Globus pallidus (tissue), 1 donor: ENCODE measurements around the gene P4HB.

Experiments
- DNase-seq: peaks from one replicate; pipeline ENCODE4 v3.0.0-alpha.2; 2015; ENCODE audit warnings: low spot score

P4HB gene

GRCh38 chr17:81831563-81831956, 28.8 kb downstream of the P4HB start:
- no peak for DNase-seq

- no peak for DNase-seq
Observed at GRCh38 chr17:81829858-81830257, 30.5 kb downstream of the P4HB start.

DNA sequence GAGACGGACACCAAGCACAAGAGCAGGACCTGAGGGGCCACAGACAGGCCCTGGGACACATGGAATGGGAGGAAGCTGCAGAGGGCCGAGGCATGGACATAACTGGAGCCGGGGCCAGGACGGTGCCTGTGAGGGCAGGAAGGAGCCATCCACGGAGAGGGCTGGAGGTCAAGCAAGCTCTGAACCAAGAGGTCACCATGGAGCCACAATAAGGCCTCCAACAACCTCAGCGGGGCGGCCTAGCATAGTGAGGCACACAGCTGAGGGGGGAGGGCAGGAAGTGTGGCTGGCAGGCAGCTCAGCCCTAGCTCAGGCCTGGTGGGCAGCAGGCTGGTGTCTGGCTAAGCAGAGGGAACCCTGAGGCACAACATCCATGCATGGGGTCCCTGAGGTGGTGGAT, 31.7 kb downstream of the P4HB start:
- DNase-seq: no peak

DNA sequence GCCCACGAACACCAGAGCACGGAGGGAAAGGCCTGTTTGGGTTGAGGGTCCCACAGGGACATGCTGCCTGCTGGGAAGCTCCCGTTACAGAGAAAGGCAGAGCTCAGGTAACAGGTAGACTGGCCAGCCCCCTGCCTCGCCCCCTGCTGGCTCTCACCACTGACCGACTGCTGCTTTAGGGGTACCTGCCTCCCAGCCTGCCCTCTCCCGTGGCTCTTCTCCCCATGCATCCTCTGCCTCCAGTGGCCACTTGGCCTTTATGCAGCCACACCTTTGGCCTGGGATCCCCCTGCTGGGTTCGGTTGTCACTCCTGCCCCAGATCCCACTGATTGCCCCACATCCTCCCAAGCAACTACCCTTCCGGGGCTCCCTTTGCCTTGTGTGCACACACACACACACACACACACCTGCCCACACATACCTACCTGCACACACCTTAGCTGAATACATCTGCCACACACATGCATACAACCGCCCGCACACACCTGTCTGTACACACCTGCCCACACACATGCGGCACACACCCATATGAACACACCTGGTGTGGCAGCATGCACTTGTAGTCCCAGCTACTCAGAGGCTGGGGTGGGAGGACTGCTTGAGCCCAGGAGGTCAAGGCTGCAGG, 34.4 kb downstream of the P4HB start:
- no peak for DNase-seq

GRCh38 chr17:81824595-81824994, 35.7 kb downstream of the P4HB start:
- DNase-seq: no peak

DNA sequence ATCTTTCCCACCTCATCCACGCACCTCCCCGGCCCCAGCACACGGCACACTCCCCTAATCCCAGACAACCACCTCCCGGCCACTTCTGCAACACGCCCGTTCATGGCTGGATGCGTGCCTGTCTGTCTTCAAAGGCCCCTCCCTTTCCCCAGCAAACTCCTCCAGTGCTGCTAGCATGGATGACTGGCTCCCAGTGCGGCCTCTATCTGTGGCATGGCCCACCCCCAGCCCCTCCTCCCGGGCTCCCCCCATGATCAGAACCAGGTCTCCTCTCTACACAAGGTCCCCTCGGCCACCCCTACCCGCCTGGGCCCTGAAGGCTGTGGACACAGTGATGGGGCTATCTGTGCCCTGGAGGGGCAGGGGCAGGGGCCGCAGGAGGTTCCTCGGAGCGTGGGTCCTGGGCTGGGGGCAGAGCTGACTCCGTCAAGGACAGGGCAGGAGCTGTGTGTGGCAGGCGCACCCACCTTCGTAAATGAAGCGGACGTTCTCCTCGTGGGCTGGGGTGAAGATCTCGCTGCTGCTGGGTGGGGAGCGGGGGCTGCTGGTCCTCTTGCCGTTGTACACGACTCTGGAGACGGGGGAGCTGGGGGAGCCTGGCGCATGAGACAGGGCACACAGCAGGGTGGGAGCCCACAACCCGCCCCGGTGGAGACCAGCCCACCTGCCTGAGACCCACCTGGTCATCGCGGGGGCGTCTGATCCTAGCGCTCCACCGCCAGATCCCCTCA, 36.4 kb downstream of the P4HB start:
- no peak for DNase-seq

GRCh38 chr17:81822996-81823819, 37.1 kb downstream of the P4HB start:
- DNase-seq: no peak

DNA sequence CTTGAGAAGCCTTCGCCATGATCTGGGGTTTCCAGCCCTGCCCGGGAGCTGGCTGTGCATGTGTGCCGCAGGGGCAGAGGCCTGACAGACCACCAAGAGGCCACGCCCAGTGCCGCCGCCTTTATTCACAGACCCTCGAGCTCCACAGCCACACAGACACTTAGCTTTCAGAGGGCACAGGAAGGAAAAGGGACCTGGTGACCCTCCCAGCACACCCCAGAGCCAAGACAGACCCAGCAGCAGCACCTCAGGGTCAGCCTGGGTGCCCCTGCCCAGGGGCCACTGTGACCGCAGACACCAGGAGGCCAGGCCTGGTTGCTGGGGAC, 38.1 kb downstream of the P4HB start:
- no peak for DNase-seq

DNA sequence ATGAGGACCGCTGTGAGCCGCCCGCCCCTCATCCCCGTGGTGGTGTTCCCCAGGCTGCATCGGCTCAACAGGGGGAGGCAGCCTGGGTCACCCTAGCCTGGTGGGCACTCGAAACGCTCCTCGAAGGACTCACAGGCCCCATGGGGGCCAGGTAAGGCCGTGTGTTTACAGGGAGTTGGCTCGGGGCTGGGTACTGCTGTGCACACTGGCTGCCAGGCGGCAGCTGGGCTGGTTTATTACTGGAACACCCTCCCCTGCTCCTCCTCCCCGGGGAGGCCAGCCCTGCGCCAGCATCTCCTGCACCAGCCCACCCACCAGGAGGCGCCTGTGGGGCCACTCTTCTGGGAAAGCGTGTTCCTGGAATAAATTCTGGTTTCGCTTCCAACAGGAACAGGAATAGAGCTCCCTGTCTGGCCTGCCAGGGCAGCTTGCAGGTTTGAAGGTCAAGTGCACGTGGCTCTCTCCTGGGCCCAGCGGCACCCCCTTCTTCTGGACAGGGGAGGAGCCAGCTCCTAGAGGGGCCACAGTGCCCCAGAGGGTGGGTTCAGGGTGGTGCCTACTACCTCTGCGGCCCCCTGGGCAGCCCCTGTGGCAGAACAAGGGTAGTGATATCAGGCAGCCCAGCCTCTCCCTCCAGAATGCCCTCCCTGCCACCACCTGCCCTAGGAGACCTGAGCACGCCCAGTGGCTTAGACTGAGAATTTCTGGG, 38.6 kb downstream of the P4HB start:
- DNase-seq: no peak

- DNase-seq: no peak
Observed at GRCh38 chr17:81821147-81821546, 39.2 kb downstream of the P4HB start.

DNA sequence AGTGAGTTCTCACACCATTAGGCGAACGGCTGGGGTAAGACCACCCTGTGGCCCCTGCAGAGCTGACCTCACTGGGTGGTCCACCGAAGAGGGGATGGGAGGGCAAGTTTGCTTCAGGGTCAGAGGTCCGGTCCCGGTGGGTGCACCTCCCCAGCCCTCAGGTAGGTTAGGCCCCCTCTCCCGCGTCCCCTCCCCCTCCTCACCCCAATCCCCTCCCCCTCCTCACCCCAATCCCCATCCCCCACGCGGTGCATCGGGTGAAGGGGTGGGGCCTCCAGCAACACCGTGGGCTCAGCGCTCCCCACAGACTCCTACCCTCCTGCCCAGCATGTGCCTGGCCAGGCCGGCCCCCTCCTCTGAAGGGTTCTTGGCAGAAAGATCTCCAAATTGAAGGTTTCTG, 40.6 kb downstream of the P4HB start:
- DNase-seq: no peak

- DNase-seq: no peak
Observed at GRCh38 chr17:81817758-81818147, 42.6 kb downstream of the P4HB start.

DNA sequence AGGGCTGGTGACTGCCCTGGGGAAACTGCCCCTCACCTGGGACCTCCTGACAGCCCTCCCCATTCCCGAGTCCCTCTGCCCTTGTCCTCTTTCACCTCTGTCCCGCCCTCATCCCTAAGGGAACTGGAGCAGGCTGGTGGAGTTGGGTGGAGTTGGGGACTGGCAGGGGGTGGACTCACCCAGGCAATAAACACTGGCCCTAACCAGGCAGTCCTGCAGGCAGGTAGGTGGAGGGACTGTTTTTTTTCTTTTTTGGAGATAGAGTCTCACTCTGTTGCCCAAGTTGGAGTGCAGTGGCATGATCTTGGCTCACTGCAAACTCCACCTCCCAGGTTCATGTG, 44.7 kb downstream of the P4HB start:
- DNase-seq: no peak

- DNase-seq: no peak
Observed at GRCh38 chr17:81814748-81815645, 45.3 kb downstream of the P4HB start.

DNA sequence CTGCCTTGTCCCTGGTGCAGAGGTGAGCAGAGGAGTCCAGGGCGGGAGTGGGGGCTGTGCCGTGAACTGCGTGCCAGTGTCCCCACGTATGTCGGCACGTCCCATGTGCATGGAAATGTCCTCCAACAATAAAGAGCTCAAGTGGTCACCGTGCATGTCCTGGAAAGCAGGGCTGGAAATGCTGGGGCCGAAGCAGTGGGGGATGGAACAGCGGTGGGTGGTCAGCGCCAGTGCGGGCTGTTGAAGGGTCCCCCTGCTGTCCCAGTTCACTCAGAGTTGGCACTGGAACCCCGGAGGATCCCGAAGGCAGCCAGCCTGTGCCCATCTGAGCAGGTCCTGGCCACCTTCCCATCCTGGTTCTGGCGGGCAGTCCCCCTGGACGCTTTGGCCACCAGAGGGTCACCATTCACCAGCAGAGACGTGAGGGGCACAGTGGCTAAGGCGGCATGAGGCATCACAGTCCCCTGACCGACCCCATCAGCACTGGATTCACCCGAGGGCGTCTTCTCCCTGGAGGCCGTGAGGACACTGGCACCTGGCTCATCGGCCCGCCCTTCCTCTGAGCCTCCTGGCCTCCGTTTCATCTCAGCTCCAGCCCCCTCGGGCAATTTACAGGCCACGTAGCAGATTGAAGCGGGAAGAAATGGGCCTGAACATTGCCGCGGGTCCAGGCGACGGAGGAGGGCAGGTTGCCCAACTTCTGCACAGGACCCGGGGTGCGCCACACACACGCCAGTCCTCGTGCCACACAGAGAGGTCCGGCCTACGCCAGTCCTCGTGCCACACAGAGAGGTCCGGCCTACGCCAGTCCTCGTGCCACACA, 46.3 kb downstream of the P4HB start:
- no peak for DNase-seq

DNA sequence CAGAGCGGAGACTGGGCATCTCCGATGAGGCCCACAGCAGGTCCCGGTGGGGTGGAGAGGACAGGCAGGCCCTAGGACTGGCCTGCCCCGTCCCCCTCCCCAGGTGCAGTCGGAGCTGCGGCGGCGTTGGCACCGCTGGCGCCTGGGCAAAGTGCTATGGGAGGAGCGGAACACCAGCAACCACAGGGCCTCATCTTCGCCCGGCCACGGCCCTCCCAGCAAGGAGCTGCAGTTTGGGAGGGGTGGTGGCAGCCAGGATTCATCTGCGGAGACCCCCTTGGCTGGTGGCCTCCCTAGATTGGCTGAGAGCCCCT, 47.0 kb downstream of the P4HB start:
- no peak for DNase-seq

DNA sequence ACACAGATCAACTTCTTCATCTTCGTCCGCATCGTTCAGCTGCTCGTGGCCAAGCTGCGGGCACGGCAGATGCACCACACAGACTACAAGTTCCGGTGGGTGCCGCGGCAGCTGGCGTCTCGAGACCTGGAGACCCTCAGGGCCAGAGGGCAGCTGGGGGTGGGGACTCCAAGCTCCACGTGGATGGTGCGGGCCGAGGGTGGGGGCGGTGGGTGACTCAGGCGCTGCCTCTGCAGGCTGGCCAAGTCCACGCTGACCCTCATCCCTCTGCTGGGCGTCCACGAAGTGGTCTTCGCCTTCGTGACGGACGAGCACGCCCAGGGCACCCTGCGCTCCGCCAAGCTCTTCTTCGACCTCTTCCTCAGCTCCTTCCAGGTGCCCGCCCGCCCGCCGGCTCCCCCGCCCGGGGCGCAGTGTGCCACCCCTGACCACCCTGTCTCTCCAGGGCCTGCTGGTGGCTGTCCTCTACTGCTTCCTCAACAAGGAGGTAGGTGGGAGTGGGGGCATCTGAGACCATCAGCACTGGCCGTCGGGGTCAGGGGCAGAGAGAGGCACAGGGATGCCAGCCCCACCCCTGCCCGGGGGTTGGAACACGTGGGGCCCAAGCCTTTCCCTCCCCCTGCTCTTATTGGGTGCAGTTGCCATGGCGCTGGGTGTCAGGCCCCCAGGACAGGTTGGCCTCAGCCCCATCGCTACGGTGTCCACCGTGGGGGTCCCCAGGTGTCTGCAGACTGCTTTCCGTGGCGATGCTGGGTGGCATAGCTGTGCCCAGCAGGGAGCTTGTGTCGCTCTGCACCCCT, 47.6 kb downstream of the P4HB start:
- DNase-seq: no peak

DNA sequence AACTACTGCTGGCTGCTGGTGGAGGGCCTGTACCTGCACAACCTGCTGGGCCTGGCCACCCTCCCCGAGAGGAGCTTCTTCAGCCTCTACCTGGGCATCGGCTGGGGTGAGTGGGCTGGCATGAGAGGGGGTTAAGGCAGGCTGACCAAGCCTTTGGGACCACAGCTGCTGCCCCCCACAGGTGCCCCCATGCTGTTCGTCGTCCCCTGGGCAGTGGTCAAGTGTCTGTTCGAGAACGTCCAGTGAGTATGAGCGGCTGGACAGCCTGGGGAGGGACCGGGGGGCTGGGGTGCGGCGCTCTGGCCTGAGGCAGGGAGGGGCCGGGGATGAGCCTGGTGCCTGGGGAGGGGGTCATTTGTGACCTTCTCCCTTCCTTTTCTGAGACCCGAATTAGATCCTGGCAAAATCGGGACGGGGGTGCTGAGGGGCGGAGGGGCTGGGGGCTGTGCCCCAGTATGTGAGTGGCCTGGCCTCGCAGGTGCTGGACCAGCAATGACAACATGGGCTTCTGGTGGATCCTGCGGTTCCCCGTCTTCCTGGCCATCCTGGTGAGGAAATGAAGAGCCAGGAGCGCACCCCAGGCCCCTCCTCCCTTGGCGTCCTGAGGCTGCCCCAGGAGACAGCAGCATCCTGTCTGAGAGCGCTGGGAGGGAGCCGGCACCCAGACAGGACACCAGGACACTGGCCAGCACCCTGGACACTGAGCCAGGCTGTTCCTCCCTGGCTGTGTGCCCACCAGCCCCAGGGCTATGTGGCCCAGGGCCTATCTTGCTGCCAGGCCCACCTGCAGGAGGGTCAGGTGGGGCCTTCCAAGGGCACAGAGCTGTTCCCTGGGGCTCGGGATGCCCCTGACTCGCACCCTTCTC, 48.4 kb downstream of the P4HB start:
- no peak for DNase-seq
